Nucleus accumbens (tissue), 56 donors: ENCODE data around the gene SOX12.
A peak's percentile ranks its signal among the peaks of the same experiment; 100 is the strongest.

Experiments used
- DNase-seq, 56 donors: peaks; one replicate each; lab custom pipeline; 2025; lab: John Stamatoyannopoulos, UW

Gene SOX12

GRCh38 chr20:325045-325888 lies at the start of gene SOX12:
TSS of gene SOX12 (plus strand) at chr20:325552. CDS start at chr20:325925, 373 bp downstream.
- DNase-seq, result peak; percentile 68 to 100 (median 94)

DNA sequence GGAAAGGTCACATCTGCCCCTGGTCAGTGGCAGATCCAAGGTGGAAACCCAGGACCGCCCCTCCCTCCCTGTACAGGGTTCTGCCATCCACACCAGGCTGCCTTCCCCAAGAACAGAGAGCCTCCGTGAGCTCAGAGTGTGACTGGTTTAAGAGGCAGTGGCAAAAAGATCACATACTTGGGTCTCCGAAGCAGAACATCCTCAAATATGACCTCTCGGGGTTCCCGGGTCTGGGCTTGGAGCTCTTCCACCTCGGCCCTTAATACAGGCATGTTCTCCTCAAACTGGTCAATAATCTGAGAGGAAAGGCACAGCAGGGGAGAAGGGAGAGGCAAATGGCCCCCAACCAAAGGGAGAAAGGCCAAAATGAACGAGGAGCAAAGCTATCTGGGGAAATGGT lies 49.6 kb upstream of the SOX12 start:
- no peak for DNase-seq

DNA sequence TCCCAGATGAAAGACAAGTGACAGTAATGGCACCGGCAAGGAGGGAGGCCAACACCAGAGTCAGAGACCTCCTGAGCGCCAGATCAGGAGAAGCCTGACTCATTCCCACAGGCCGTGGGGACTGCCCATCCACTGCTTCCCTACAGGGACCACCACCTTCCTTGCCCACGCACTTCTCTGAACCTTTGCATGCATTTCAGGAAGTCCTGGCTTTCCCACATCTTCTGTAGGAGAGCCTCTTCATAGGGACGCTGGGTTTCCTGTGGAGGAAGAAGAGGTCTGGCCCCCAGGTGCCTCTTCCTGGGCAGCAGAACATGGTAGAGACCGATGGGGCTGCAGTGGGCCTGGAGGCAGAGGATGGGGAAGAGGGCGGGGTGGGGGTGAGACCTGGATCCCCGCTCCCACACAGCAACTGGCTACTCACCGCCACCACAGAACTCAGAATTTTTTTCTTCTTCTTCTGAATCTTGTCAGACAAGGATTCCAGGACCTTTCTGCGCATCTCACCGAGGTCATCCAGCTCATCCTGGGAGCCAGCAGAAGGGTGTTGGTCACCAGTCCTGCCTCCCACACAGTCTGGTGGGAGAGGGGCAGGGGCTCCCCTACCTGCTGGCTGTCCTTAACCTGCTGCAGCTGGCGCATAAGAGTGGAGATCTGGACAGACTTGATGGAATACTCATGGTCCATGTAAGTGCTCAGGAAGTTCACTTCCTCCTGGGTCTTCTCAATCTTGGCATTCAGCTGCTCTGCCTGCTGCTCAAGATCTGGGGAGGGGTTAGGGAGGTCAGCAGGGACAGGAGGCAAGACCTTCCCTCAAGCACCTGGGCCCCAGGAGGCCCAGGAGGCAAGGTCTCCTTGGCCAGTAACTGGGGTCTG lies 48.5 kb upstream of the SOX12 start:
- no peak for DNase-seq

DNA sequence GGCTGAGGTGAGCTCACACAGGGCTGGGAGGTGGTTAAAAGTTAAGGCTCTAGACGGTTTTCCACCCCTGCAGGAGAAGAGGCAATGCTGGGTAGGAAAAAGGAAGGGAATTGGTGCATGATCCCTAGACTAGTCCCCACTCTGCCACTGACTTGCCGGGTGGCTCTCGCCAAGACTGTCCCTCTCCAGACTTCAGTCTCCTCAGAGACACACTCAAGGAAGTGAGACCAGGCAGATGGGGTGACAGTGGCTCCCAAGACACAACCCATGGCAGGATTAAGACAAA lies 47.9 kb upstream of the SOX12 start:
- DNase-seq, result no peak

GRCh38 chr20:278181-278580 lies 47.2 kb upstream of the SOX12 start:
- no peak for DNase-seq

GRCh38 chr20:278607-279571 lies 46.5 kb upstream of the SOX12 start:
- peak in 1 of 56 donors; percentile 5 for DNase-seq

DNA sequence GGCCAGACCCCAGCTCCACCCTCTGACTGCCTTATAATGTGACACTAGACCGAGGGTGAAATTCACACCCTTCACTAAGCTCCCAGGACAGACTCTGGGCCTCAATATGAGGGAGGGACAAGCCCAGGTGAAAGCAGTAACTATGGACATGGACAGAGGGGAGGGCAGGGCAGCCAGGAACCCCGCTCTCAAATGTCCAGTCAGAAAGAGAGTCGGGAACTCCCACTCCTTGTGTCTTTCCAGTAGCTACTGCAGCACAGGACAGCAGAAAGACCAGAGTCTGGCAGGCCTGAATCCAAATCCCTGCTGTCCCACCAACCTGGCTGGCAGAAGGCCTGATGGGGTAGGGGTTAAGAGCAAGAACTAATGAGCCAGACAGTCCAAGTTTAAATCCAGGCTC lies 41.2 kb upstream of the SOX12 start:
- no peak for DNase-seq

GRCh38 chr20:286508-286907 lies 38.8 kb upstream of the SOX12 start:
- no peak for DNase-seq

DNA sequence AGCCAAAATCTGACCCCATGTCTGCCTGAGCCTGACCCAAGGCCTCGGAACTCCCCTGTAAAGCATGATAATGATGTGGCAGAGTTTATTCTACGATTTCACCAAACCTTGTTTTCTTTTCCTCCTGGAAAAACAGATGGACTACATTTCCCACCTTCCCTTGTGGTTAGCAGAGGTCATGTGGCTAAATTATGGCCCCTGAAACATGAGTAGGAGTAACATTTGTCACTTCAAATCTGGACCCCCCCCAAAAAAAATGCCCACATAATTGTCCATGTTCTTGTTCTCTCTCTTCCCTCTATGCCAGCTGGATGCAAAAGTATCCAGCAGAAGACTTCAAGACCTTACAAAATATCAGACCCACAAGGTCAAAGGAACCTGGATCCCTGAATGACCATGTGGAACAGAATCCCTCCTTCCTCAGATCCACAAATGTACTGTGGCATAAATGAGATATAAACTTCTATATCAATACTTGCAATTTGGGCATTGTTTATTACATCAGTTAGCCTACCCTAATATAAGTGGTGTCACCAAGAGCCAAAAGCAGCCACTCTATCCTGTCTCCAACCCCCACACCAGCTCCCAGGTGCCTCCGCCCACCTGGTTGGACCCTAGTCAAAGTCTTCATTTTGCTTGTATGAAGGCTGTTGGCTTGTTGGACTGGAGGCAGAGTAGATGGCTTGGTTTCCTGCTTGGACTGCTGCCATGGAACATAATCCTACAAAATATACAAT lies 36.2 kb upstream of the SOX12 start:
- no peak for DNase-seq

DNA sequence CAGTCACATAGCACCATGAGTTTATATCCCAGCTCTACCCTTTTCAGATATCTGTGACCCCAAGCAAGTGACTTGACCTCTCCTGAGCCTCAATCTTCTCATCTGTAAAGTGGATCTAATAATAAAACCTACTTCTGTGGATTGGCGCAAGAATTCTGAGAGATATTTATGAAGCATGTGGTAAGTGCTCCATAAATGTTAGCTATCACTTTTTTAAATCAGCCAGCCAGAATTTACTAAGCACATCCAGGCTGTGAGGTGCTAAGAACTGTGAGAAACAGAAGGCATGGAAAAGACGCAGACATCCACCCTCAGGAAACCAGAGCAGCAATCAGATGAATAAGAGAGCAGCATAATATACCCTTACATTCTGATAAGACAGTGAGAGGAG lies 35.7 kb upstream of the SOX12 start:
- DNase-seq, result no peak

DNA sequence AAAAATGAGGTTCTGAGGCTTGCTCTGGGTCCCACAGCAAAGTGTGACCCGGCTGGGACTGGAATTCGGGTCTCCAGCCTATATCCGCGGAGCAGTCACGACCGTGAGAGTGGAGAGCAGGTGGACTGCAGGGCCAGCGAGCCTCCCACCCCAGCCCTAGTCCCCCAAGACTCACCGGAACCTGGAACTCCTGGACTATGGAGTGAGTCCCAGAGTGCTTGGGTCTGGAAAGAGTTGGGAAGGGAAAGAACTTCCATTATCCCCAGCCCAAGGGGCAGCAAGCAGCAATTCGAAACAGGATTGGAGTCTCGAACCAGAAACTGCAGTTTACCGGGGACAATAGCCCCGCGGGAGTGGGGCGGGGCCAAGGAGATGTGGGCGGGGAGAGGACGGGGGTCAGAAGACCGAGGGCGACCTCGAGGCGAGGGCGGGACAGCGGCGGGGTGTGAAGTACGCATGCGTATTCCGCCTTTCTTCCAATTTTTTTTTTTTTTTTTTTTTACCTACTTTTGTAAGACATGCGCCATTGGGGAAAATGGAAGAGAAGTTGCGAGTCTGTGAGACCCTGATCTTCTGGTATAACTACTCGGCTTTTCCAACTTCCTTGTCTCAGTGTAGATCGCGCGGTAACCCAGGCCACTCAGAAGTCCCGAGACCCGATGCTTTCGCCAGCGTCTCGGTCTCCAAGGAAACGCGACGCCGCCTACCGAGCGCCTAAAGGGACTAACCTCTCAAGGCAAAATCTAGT lies 35.1 kb upstream of the SOX12 start, which contains the start of gene C20orf96:
Gene C20orf96, minus strand, starts transcription at position 667 of the 748 bp plus-strand sequence. Its CDS starts 140 bp downstream, at position 527.
- peak in 55 of 56 donors; percentile 8 to 92 (median 79) for DNase-seq

GRCh38 chr20:294602-295001 lies 30.8 kb upstream of the SOX12 start:
- no peak for DNase-seq

DNA sequence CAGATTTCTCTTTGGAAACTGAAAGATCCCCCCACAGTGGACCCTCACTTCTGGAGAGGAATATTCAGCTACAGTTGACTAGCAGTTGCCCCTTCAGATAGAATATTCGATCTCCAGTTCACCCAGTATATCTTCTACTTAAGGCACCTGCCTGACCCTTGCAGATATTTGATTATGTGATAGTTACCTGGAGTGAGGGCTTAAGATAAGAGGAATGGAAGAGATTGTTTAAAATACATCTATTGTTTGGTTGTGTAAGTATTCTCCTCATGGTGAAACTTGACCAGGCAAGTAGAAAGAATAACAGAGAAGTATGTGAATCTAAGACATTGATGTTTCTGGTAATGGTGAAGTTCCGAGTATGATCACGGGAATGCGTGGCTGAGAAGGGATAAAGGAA lies 29.5 kb upstream of the SOX12 start:
- DNase-seq, result no peak

DNA sequence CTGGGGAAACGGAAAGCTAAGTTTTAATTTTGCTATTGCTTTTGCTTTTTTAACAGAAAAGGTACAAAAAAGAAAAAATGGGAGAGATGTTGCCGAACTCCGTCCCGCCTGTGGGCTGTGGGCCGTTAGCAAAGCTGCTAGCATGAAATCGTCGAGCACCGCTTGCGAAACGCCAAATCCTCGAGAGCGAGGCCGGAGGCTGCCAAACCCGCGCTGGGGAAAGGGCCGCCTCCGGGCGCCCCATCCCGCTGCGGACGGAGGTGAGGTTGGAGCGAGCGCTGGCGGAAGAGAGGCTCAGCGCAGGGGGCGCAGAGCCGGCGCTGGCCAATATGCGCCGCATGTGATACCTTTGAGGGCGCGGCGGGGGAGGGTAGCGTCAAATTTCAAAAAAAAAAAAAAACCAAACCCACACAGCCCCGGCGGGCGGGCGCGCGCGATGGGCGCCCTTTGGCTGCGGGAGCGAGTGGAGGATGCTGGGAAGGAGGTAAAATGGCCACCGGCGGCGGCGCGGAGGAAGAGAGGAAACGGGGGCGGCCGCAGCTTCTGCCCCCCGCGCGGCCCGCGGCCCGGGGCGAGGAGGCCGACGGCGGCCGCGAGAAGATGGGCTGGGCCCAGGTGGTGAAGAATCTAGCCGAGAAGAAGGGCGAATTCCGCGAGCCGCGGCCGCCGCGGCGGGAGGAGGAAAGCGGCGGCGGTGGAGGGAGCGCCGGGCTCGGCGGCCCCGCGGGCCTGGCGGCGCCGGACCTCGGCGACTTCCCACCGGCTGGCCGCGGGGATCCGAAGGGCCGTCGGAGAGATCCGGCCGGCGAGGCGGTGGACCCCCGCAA lies 28.0 kb upstream of the SOX12 start, which contains the start of gene ZCCHC3:
Gene ZCCHC3, plus strand, starts transcription at position 473 of the 827 bp plus-strand sequence. Its CDS starts 17 bp downstream, at position 490.
- peak in 53 of 56 donors; percentile 23 to 90 (median 75) for DNase-seq

GRCh38 chr20:297925-298775 lies 27.2 kb upstream of the SOX12 start:
- peak in 48 of 56 donors; percentile 3 to 69 (median 36) for DNase-seq

DNA sequence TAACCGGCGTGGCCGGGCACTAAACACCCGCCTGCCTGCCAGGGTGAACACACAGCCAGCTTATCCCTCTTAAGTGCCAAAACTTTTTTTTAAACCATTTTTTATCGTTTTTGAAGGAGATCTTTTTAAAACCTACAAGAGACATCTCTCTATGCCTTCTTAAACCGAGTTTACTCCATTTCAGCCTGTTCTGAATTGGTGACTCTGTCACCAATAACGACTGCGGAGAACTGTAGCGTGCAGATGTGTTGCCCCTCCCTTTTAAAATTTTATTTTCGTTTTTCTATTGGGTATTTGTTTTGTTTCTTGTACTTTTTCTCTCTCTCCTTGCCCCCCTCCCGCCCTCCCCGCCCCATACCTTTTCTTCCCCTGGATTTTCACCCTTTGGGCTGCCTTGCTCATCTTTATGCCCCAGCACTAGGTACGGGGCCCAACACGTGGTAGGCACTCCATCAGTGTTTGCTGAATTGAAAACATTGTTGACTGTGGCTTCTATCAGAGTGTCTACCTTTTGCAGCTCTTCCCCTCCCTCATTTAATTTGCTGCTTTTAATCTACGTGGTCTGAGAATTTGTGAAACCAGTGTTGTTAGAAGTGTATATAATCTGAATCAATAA lies 26.5 kb upstream of the SOX12 start:
- peak in 1 of 56 donors; percentile 2 for DNase-seq
